Upper lobe of left lung (tissue), 6 donors: Measurements from ENCODE around the gene TRUB2. TPM values are rescaled to one million over a fixed set of nuclear protein-coding genes. Genes with fewer than 3 reads are reported as not detected.

Source experiments
- ATAC-seq, 2 donors: fragments of 200-7000 bp; cut with Tn5 transposase; one replicate each; pipeline ENCODE4 v1.9.1; 2022; ENCODE audit warnings: mild to moderate bottlenecking in 2 of 2, moderate library complexity in 2 of 2; ENCODE audit not compliant: low FRiP score in 2 of 2
- DNase-seq, 2 donors: peaks; one replicate each; pipeline ENCODE4 v3.0.0-alpha.2; 2019 to 2020
- H3K27ac ChIP-seq, 4 donors: fragments of 200-600 bp; sonication (generic); one replicate each; pipeline ENCODE4 v1.5.1; 2016 to 2019
- H3K27me3 ChIP-seq, 4 donors: fragments of 200-600 bp; sonication (generic); one replicate each; pipeline ENCODE4 v1.5.1; 2017 to 2019
- H3K36me3 ChIP-seq, 4 donors: fragments of 200-600 bp; sonication (generic); one replicate each; pipeline ENCODE4 v1.5.1; 2016 to 2019
- H3K4me1 ChIP-seq, 4 donors: fragments of 200-600 bp; sonication (generic); one replicate each; pipeline ENCODE4 v1.5.1; 2018 to 2019
- H3K4me3 ChIP-seq, 4 donors: fragments of 200-600 bp; sonication (generic); one replicate each; pipeline ENCODE4 v1.5.1; 2017 to 2019; ENCODE audit warnings: mild to moderate bottlenecking in 2 of 4, moderate library complexity in 1 of 4
- H3K9me3 ChIP-seq, 4 donors: fragments of 200-600 bp; sonication (generic); one replicate each; pipeline ENCODE4 v1.5.1; 2018 to 2019
- CTCF ChIP-seq, 6 experiments: fragments of 450-650 bp in 4 of 6; fragments of 200-600 bp in 2 of 6; sonication (generic) in 2 of 6; IDR thresholded peaks; one replicate each; pipeline ENCODE4 v1.5.1; 2016 to 2019; ENCODE audit warnings: antibody characterized with exemption in 6 of 6
- EP300 ChIP-seq, 4 donors: sonication (generic); formaldehyde crosslinking; IDR thresholded peaks; one replicate each; pipeline ENCODE4 v1.5.1; 2017; ENCODE audit warnings: antibody characterized with exemption in 4 of 4, control low read depth in 2 of 4
- POLR2A ChIP-seq, 4 donors: fragments of 450-650 bp; IDR thresholded peaks; one replicate each; pipeline ENCODE4 v1.5.1; 2016 to 2017; ENCODE audit warnings: antibody characterized with exemption in 4 of 4, mild to moderate bottlenecking in 2 of 4
- POLR2AphosphoS5 ChIP-seq, 2 donors: sonication (generic); formaldehyde crosslinking; IDR thresholded peaks; one replicate each; pipeline ENCODE4 v1.5.1; 2017; ENCODE audit warnings: antibody characterized with exemption in 2 of 2
- WGBS, 2 donors: methylation state at CpG; one replicate each; pipeline ENCODE4 v1.1.5; 2017 to 2018; 5-methylcytosine and 5-hydroxymethylcytosine counted together
- total RNA-seq, 6 donors: library from RNA; depleted of rRNA in 4 of 6; stranded (reverse); fragments of >200 nt in 4 of 6; gene quantifications; one replicate each; pipeline versions ENCODE4 v1.1.0 to v1.2.1, GENCODE V29; 2016 to 2021
- donor health status: DM: no; HTN: no; CAD: no; lungs with moderate emphysema.
- donor health status: DM: no; HTN: yes; CAD: no; lungs with severe emphysema.

TRUB2 gene
- total RNA-seq, 6 donors from 2014 or later, result 6.9 to 24.1 (median 9.7) TPM

GRCh38 chr9:128321343-128321742, 904 bp downstream of the TRUB2 start:
- H3K9me3 ChIP-seq, result no peaks in the 10 kb centered on the region
- peak overlapping the region in 3 of 4 donors; percentile 66 to 95 (median 85) for H3K4me3 ChIP-seq
- no peaks in the 10 kb centered on the region for H3K27me3 ChIP-seq
- peaks cover 0 to 43% (median 18%) of the 10 kb centered on the region in 4 donors for H3K36me3 ChIP-seq
- ATAC-seq, result no peak
- peaks cover 19 to 33% (median 22%) of the 10 kb centered on the region in 4 donors for H3K4me1 ChIP-seq
- TF ChIP-seq EP300 (IDR thresholded peaks at IDR 0.05), result no peak
- no peak for TF ChIP-seq POLR2A (IDR thresholded peaks at IDR 0.05)
- no peak for TF ChIP-seq POLR2AphosphoS5 (IDR thresholded peaks at IDR 0.05)
- no peak for TF ChIP-seq CTCF (IDR thresholded peaks at IDR 0.05)
- 79 to 84% methylated on average over 7 of the region's 7 CpGs for WGBS, 2 donors
- no peak for DNase-seq
- peak overlapping the region in 1 of 4 donors; percentile 89 for H3K27ac ChIP-seq

GRCh38 chr9:128317629-128318028, 4.6 kb downstream of the TRUB2 start:
- H3K27me3 ChIP-seq, result no peaks in the 10 kb centered on the region
- TF ChIP-seq CTCF (IDR thresholded peaks at IDR 0.05) (no peak), EP300 (IDR thresholded peaks at IDR 0.05) (no peak), POLR2AphosphoS5 (IDR thresholded peaks at IDR 0.05) (no peak), POLR2A (IDR thresholded peaks at IDR 0.05) (no peak)
- H3K9me3 ChIP-seq, result no peaks in the 10 kb centered on the region
- ATAC-seq (no peak), DNase-seq (no peak)
- peaks cover 0 to 58% (median 28%) of the 10 kb centered on the region in 4 donors for H3K36me3 ChIP-seq
- no peak overlapping the region for H3K4me3 ChIP-seq
- no peak overlapping the region for H3K27ac ChIP-seq
- H3K4me1 ChIP-seq, result peaks cover 8 to 12% (median 9%) of the 10 kb centered on the region in 4 donors
- WGBS, 2 donors, result 65 to 95% methylated on average over 2 of the region's 2 CpGs

- H3K27ac ChIP-seq, result no peak overlapping the region
- no peaks in the 10 kb centered on the region for H3K9me3 ChIP-seq
- TF ChIP-seq CTCF (IDR thresholded peaks at IDR 0.05) (no peak), EP300 (IDR thresholded peaks at IDR 0.05) (no peak), POLR2A (IDR thresholded peaks at IDR 0.05) (no peak), POLR2AphosphoS5 (IDR thresholded peaks at IDR 0.05) (no peak)
- ATAC-seq, result no peak
- no peak overlapping the region for H3K4me3 ChIP-seq
- 67 to 70% methylated on average over 9 of the region's 9 CpGs for WGBS, 2 donors
- no peaks in the 10 kb centered on the region for H3K27me3 ChIP-seq
- H3K36me3 ChIP-seq, result peaks cover 0 to 63% (median 33%) of the 10 kb centered on the region in 4 donors
- H3K4me1 ChIP-seq, result peaks cover 3 to 5% (median 4%) of the 10 kb centered on the region in 4 donors
- no peak for DNase-seq
Observed at GRCh38 chr9:128316421-128316820, 5.8 kb downstream of the TRUB2 start.

- DNase-seq (no peak), ATAC-seq (no peak)
- TF ChIP-seq POLR2AphosphoS5 (IDR thresholded peaks at IDR 0.05), result no peak
- no peak for TF ChIP-seq EP300 (IDR thresholded peaks at IDR 0.05)
- TF ChIP-seq CTCF (IDR thresholded peaks at IDR 0.05), result no peak
- no peak for TF ChIP-seq POLR2A (IDR thresholded peaks at IDR 0.05)
- Histone ChIP-seq H3K36me3 (peaks cover 3 to 80% (median 51%) of the 10 kb centered on the region in 4 donors), H3K27ac (no peak overlapping the region), H3K4me1 (no peaks in the 10 kb centered on the region), H3K27me3 (no peaks in the 10 kb centered on the region), H3K9me3 (no peaks in the 10 kb centered on the region), H3K4me3 (no peak overlapping the region)
- 90 to 97% methylated on average over 4 of the region's 4 CpGs for WGBS, 2 donors
Observed at GRCh38 chr9:128314697-128315096, 7.5 kb downstream of the TRUB2 start.

GRCh38 chr9:128310461-128310860, 11.8 kb downstream of the TRUB2 start:
- Histone ChIP-seq H3K36me3 (peaks cover 5 to 69% (median 50%) of the 10 kb centered on the region in 4 donors), H3K4me1 (peaks cover 0 to 4% (median 0%) of the 10 kb centered on the region in 4 donors), H3K27ac (no peak overlapping the region), H3K27me3 (no peaks in the 10 kb centered on the region), H3K9me3 (no peaks in the 10 kb centered on the region), H3K4me3 (no peak overlapping the region)
- DNase-seq (no peak), ATAC-seq (no peak)
- 93 to 96% methylated on average over 3 to 10 of the region's 10 CpGs for WGBS, 2 donors
- no peak for TF ChIP-seq CTCF (IDR thresholded peaks at IDR 0.05)
- TF ChIP-seq EP300 (IDR thresholded peaks at IDR 0.05), result no peak
- no peak for TF ChIP-seq POLR2AphosphoS5 (IDR thresholded peaks at IDR 0.05)
- TF ChIP-seq POLR2A (IDR thresholded peaks at IDR 0.05), result no peak
